Measurements from ENCODE around the gene NUP50. TPM values are rescaled to one million over a fixed set of nuclear protein-coding genes. Genes with fewer than 3 reads are reported as not detected.

NUP50 gene
- total and polyA plus RNA-seq, 2 donors from 2014 or later, result 11.3 to 64.2 TPM

- FAIRE-seq, result no peak
- DNase-seq, result no peak
- H3K9ac ChIP-seq (ENCODE audit: low read length in 3 of 3), result no peak overlapping the region
- TF ChIP-seq CTCF (IDR thresholded peaks at IDR 0.05; ENCODE audit: borderline replicate concordance, extremely low read depth, insufficient read depth), result no peak
- H3K27me3 ChIP-seq (ENCODE audit: control insufficient read depth, insufficient read depth, low read length), result no peaks in the 10 kb centered on the region
- H3K4me1 ChIP-seq (ENCODE audit: control insufficient read depth in 2 of 3, insufficient read depth in 2 of 3, low read depth in 1 of 3, low read length in 3 of 3), result no peaks in the 10 kb centered on the region
- H3K27ac ChIP-seq (ENCODE audit: low read depth in 2 of 2, low read length in 2 of 2), result no peak overlapping the region
- no peak overlapping the region for H3K4me3 ChIP-seq (ENCODE audit: low read length in 3 of 3)
- no peaks in the 10 kb centered on the region for H3K36me3 ChIP-seq (ENCODE audit: control insufficient read depth in 2 of 3, insufficient read depth in 3 of 3, low read length in 3 of 3)
- H3K9me3 ChIP-seq (ENCODE audit: control insufficient read depth in 2 of 3, insufficient read depth in 1 of 3, low read length in 3 of 3), result no peaks in the 10 kb centered on the region
- intact Hi-C loops (cut with DNase I), result no loop called here
These were observed 64.7 kb downstream of the NUP50 start for GRCh38 chr22:45228401-45228754.

GRCh38 chr22:45229181-45229580 lies 65.5 kb downstream of the NUP50 start:
- TF ChIP-seq CTCF (IDR thresholded peaks at IDR 0.05; ENCODE audit: borderline replicate concordance, extremely low read depth, insufficient read depth), result no peak
- H3K4me1 ChIP-seq (ENCODE audit: control insufficient read depth in 2 of 3, insufficient read depth in 2 of 3, low read depth in 1 of 3, low read length in 3 of 3), result no peaks in the 10 kb centered on the region
- no peak overlapping the region for H3K27ac ChIP-seq (ENCODE audit: low read depth in 2 of 2, low read length in 2 of 2)
- H3K27me3 ChIP-seq (ENCODE audit: control insufficient read depth, insufficient read depth, low read length), result no peaks in the 10 kb centered on the region
- DNase-seq (no peak), FAIRE-seq (no peak)
- intact Hi-C loops (cut with DNase I), result no loop called here
- H3K9me3 ChIP-seq (ENCODE audit: control insufficient read depth in 2 of 3, insufficient read depth in 1 of 3, low read length in 3 of 3), result no peaks in the 10 kb centered on the region
- no peak overlapping the region for H3K4me3 ChIP-seq (ENCODE audit: low read length in 3 of 3)
- no peak overlapping the region for H3K9ac ChIP-seq (ENCODE audit: low read length in 3 of 3)
- no peaks in the 10 kb centered on the region for H3K36me3 ChIP-seq (ENCODE audit: control insufficient read depth in 2 of 3, insufficient read depth in 3 of 3, low read length in 3 of 3)

GRCh38 chr22:45230026-45230721 lies 66.4 kb downstream of the NUP50 start:
- no peak for TF ChIP-seq CTCF (IDR thresholded peaks at IDR 0.05; ENCODE audit: borderline replicate concordance, extremely low read depth, insufficient read depth)
- H3K27ac ChIP-seq (ENCODE audit: low read depth in 2 of 2, low read length in 2 of 2), result no peak overlapping the region
- intact Hi-C loops (cut with DNase I), result no loop called here
- no peaks in the 10 kb centered on the region for H3K4me1 ChIP-seq (ENCODE audit: control insufficient read depth in 2 of 3, insufficient read depth in 2 of 3, low read depth in 1 of 3, low read length in 3 of 3)
- FAIRE-seq (no peak), DNase-seq (no peak)
- H3K36me3 ChIP-seq (ENCODE audit: control insufficient read depth in 2 of 3, insufficient read depth in 3 of 3, low read length in 3 of 3), result no peaks in the 10 kb centered on the region
- no peak overlapping the region for H3K9ac ChIP-seq (ENCODE audit: low read length in 3 of 3)
- H3K9me3 ChIP-seq (ENCODE audit: control insufficient read depth in 2 of 3, insufficient read depth in 1 of 3, low read length in 3 of 3), result no peaks in the 10 kb centered on the region
- H3K4me3 ChIP-seq (ENCODE audit: low read length in 3 of 3), result no peak overlapping the region
- H3K27me3 ChIP-seq (ENCODE audit: control insufficient read depth, insufficient read depth, low read length), result no peaks in the 10 kb centered on the region

GRCh38 chr22:45231293-45231692 lies 67.6 kb downstream of the NUP50 start:
- Histone ChIP-seq H3K9ac (ENCODE audit: low read length in 3 of 3) (no peak overlapping the region), H3K27me3 (ENCODE audit: control insufficient read depth, insufficient read depth, low read length) (no peaks in the 10 kb centered on the region), H3K9me3 (ENCODE audit: control insufficient read depth in 2 of 3, insufficient read depth in 1 of 3, low read length in 3 of 3) (no peaks in the 10 kb centered on the region), H3K27ac (ENCODE audit: low read depth in 2 of 2, low read length in 2 of 2) (no peak overlapping the region), H3K36me3 (ENCODE audit: control insufficient read depth in 2 of 3, insufficient read depth in 3 of 3, low read length in 3 of 3) (no peaks in the 10 kb centered on the region), H3K4me1 (ENCODE audit: control insufficient read depth in 2 of 3, insufficient read depth in 2 of 3, low read depth in 1 of 3, low read length in 3 of 3) (no peaks in the 10 kb centered on the region), H3K4me3 (ENCODE audit: low read length in 3 of 3) (no peak overlapping the region)
- no peak for TF ChIP-seq CTCF (IDR thresholded peaks at IDR 0.05; ENCODE audit: borderline replicate concordance, extremely low read depth, insufficient read depth)
- intact Hi-C loops (cut with DNase I), result no loop called here
- FAIRE-seq, result no peak
- no peak for DNase-seq
